Gastroesophageal sphincter (tissue), 4 donors: ENCODE results near the gene ASB18. TPM values are rescaled to one million over a fixed set of nuclear protein-coding genes. Genes with fewer than 3 reads are reported as not detected.

Source experiments
- ATAC-seq: fragments of 150-250 bp; one replicate; pipeline ENCODE4 v1.9.1; 2016; ENCODE audit warnings: mild to moderate bottlenecking, moderate library complexity
- H3K27ac ChIP-seq, 4 donors: fragments of 200-600 bp; sonication (generic) in 3 of 4; 1 replicate in 3 of 4; 2 replicates in 1 of 4; pipeline ENCODE4 v1.5.1; 2016 to 2019
- H3K27me3 ChIP-seq: fragments of 200-600 bp; sonication (generic); one replicate; pipeline ENCODE4 v1.5.1; 2019
- H3K36me3 ChIP-seq, 2 donors: fragments of 200-600 bp; sonication (generic); one replicate each; pipeline ENCODE4 v1.5.1; 2019; ENCODE audit warnings: control low read depth in 1 of 2
- H3K4me1 ChIP-seq, 3 donors: fragments of 200-600 bp; sonication (generic); 1 replicate in 2 of 3; 2 replicates in 1 of 3; pipeline ENCODE4 v1.5.1; 2016 to 2019; ENCODE audit warnings: control low read depth in 2 of 3
- H3K4me3 ChIP-seq, 2 donors: fragments of 200-600 bp; sonication (generic); one replicate each; pipeline ENCODE4 v1.5.1; 2019; ENCODE audit warnings: mild to moderate bottlenecking in 1 of 2, moderate library complexity in 1 of 2
- H3K9me3 ChIP-seq, 3 donors: fragments of 200-600 bp; sonication (generic); one replicate each; pipeline ENCODE4 v1.5.1; 2017 to 2019; ENCODE audit warnings: control low read depth in 2 of 3
- EP300 ChIP-seq: sonication (generic); formaldehyde crosslinking; IDR thresholded peaks from one replicate; pipeline ENCODE4 v1.6.1; 2017; ENCODE audit warnings: antibody characterized with exemption, mild to moderate bottlenecking
- POLR2A ChIP-seq, 2 donors: fragments of 450-650 bp; IDR thresholded peaks; one replicate each; pipeline ENCODE4 v1.6.1; 2017; ENCODE audit warnings: antibody characterized with exemption in 2 of 2, mild to moderate bottlenecking in 2 of 2, moderate library complexity in 1 of 2
- POLR2AphosphoS5 ChIP-seq: sonication (generic); formaldehyde crosslinking; IDR thresholded peaks from one replicate; pipeline ENCODE4 v1.6.1; 2017; ENCODE audit warnings: antibody characterized with exemption
- WGBS, 2 donors: methylation state at CpG; one replicate each; pipeline ENCODE4 v1.1.5; 2018; ENCODE audit warnings: low coverage in 1 of 2; 5-methylcytosine and 5-hydroxymethylcytosine counted together
- total RNA-seq, 4 donors: library from RNA; depleted of rRNA; stranded (reverse); fragments of >200 nt; gene quantifications; one replicate each; pipeline ENCODE4 v1.1.0, GENCODE V29; 2016
- TF ChIP-seq, protein P1 (sequence below), 4 experiments: fragments of 200-600 bp in 2 of 4; fragments of 450-650 bp in 2 of 4; sonication (generic) in 1 of 4; IDR thresholded peaks; one replicate each; pipeline ENCODE4 v1.5.1; 2017 to 2019; ENCODE audit warnings: antibody characterized with exemption in 4 of 4, mild to moderate bottlenecking in 2 of 4, moderate library complexity in 2 of 4

The ASB18 gene
- total RNA-seq, 4 donors from 2014 or later, result not detected

DNA sequence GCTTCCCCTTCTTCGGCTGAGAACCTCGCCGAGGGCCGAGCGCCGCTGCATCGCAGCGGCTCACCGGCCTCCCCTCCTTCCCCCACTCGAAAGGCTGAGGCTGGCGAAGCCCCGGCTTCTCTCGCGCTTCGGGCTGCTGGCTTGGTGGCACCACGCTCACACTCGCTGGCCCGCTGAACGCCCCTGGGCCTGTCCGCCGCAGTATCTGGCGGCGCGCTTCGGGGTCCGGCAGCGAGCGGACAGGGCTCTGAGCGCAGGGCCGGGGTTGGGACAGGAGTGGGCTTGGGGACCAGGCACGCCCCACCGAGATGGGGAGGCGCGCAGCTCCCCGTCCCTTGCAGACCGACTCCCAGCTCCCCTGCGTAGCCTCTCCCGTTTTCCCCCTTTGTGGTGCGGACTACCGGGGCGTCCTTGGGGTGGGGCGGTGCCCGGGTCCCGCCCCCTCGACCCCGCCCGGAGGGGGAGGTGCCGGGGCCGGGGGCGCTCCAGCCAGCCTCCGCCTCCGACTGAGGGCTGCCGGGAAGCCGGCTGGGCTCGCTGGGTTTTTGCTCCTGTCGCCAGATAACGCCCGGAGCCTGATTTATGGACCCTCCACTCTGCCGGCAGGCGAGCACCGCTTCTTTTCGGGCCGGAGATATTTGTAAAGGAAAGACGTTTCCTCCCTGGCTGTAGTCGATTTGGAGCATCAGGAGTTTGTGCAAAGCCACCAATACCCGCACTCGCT, 99.8 kb downstream of the ASB18 start:
- Histone ChIP-seq H3K27ac (no peak overlapping the region), H3K9me3 (no peaks in the 10 kb centered on the region), H3K36me3 (no peaks in the 10 kb centered on the region), H3K4me3 (peak overlapping the region in 1 of 2 donors; percentile 42), H3K27me3 (peaks cover 100% of the 10 kb centered on the region), H3K4me1 (peaks cover 0 to 66% (median 52%) of the 10 kb centered on the region in 3 donors)
- no peak for ATAC-seq
- TF ChIP-seq EP300 (no peak), POLR2AphosphoS5 (no peak), POLR2A (IDR thresholded peaks at IDR 0.05) (no peak)
- TF ChIP-seq, protein P1, sequence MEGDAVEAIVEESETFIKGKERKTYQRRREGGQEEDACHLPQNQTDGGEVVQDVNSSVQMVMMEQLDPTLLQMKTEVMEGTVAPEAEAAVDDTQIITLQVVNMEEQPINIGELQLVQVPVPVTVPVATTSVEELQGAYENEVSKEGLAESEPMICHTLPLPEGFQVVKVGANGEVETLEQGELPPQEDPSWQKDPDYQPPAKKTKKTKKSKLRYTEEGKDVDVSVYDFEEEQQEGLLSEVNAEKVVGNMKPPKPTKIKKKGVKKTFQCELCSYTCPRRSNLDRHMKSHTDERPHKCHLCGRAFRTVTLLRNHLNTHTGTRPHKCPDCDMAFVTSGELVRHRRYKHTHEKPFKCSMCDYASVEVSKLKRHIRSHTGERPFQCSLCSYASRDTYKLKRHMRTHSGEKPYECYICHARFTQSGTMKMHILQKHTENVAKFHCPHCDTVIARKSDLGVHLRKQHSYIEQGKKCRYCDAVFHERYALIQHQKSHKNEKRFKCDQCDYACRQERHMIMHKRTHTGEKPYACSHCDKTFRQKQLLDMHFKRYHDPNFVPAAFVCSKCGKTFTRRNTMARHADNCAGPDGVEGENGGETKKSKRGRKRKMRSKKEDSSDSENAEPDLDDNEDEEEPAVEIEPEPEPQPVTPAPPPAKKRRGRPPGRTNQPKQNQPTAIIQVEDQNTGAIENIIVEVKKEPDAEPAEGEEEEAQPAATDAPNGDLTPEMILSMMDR (IDR thresholded peaks at IDR 0.05), result no peak
- 1 to 3% methylated on average over 6 to 12 of the region's 67 CpGs for WGBS, 2 donors

DNA sequence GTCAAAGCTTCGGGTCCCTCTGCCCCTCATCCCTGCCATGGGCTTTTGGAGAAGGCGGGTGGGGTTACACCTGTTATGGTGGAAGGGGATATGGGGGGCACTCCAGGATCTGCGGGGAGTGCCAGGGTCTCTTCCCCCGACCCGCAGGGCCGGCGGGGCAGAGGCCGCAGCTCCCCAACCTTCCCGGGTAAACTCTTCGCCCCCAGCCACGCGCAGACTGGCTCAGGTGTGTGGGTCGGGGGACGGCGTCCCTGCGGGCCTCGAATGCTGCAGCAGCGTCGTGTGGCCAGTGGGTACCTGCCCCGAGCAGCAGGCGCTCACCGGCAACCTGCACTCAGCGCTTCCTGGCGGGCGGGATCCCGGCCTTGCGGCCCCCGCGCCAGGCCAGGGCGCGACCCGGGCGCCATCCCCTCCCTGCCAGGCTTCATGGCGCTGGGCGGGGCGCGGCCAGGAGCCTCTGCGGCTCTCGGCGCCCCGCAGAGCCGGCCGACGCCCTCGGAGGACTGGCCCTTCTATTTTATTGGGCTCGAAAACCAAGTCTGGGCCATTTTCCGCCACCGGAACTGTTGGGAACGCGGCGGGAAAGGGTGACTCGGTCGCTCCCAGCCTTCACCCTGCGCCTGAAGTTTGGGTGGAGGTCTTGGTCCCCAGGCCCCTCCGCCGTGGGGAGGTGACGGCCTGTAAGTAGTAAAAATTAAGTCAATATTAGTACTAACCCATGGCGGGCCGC, 100.6 kb downstream of the ASB18 start:
- peaks cover 0 to 59% (median 47%) of the 10 kb centered on the region in 3 donors for H3K4me1 ChIP-seq
- no peak for ATAC-seq
- H3K4me3 ChIP-seq, result peak overlapping the region in 1 of 2 donors; percentile 42
- no peak overlapping the region for H3K27ac ChIP-seq
- 0% methylated on average over 1 of the region's 59 CpGs; no CpG with 5 or more reads in 1 of the 2 donors for WGBS, 2 donors
- TF ChIP-seq EP300, result no peak
- TF ChIP-seq, protein P1 (IDR thresholded peaks at IDR 0.05), result no peak
- TF ChIP-seq POLR2AphosphoS5, result no peak
- no peak for TF ChIP-seq POLR2A (IDR thresholded peaks at IDR 0.05)
- H3K36me3 ChIP-seq, result no peaks in the 10 kb centered on the region
- no peaks in the 10 kb centered on the region for H3K9me3 ChIP-seq
- peaks cover 100% of the 10 kb centered on the region for H3K27me3 ChIP-seq

DNA sequence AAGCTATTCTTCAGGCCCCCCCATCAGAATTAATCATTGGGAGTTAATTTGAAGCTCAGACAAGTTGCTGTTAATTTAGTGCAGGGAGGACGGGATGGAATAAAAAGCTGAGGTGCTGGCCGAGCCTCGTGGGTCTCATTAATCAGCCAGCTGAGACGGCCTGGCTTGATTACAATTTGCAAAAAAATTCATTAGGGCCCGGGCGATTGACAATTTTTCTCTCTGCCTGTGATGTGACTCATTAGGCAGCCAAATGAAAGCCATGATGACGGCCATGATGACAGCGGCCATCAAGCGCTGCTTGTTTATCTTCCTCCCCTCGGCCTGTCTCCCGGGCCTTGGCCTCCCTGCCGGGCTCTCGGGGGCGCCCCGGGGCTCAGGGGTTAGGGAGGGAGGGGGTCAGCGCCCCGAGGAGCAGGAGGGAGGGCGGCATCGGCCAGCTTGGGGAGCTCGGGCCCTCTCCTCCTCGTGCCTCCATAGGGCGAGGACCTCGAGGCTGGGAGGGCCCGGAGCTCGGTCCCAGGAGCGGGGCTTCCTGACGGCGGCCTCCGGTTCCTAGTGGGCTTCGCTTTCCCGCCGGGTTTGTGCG, 101.2 kb downstream of the ASB18 start:
- 47 to 77% methylated on average over 3 to 8 of the region's 33 CpGs for WGBS, 2 donors
- ATAC-seq, result no peak
- no peak overlapping the region for H3K4me3 ChIP-seq
- peaks cover 0 to 53% (median 41%) of the 10 kb centered on the region in 3 donors for H3K4me1 ChIP-seq
- no peaks in the 10 kb centered on the region for H3K36me3 ChIP-seq
- no peak for TF ChIP-seq POLR2AphosphoS5
- no peak for TF ChIP-seq EP300
- TF ChIP-seq POLR2A (IDR thresholded peaks at IDR 0.05), result no peak
- TF ChIP-seq, protein P1 (IDR thresholded peaks at IDR 0.05), result no peak
- no peaks in the 10 kb centered on the region for H3K9me3 ChIP-seq
- H3K27ac ChIP-seq, result no peak overlapping the region
- H3K27me3 ChIP-seq, result peaks cover 100% of the 10 kb centered on the region

DNA sequence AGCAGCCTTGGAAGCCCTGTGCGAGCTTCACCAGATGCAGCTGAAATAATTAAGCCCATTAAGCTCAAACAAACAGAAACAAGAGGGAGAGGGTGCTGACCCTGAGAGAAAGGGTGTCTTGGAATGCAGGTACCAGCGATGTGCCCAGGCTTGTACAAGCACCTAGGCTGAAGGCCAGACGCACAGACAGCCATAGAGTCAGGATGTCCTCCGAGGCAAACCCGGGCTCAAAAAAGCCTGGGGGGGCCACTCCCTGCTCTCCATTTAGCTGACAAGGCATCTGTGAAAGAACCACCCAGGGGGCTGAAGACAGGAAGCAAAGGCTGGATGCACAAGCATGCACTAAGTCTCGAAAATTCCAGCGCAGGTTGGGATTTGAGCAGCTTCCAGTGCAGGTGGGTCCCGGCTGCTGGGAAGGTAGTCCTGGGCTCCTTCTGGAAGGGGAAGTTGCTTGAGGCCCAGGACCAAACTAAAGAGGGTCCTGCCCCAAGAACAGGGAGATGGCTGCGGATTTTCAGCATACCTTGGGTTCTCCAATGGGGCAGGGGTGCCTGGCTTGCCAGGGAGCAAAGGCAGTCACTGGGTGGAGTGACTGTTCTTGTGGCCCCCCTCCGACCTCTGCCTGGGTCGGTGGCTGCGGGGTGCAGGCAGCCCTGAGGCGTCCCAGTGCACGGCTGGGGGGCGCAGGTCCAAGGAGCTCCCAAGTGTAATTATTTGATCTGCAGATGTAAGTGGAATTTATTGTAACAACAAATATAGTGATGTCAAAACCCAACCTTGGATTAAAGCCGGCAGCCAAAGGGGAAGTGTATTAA, 102.0 kb downstream of the ASB18 start:
- Histone ChIP-seq H3K36me3 (no peaks in the 10 kb centered on the region), H3K4me1 (peaks cover 0 to 46% (median 34%) of the 10 kb centered on the region in 3 donors), H3K9me3 (no peaks in the 10 kb centered on the region), H3K27ac (no peak overlapping the region), H3K4me3 (no peak overlapping the region), H3K27me3 (peaks cover 97% of the 10 kb centered on the region)
- ATAC-seq, result no peak
- WGBS, 2 donors, result 58 to 82% methylated on average over 5 to 6 of the region's 16 CpGs
- TF ChIP-seq, protein P1 (IDR thresholded peaks at IDR 0.05), result no peak
- TF ChIP-seq POLR2A (IDR thresholded peaks at IDR 0.05), result no peak
- TF ChIP-seq EP300, result no peak
- no peak for TF ChIP-seq POLR2AphosphoS5
